GM10248 (cell line): ENCODE data around the gene KCNMA1.

Experiments used
- CTCF ChIA-PET: fragments of 300-600 bp; sonication (Branson Sonifier 250); formaldehyde crosslinking; extraction: SDS; loops from one replicate; lab custom pipeline; 2021; ENCODE audit warnings: antibody characterized with exemption; lab: Yijun Ruan, JAX
- POLR2A ChIA-PET: fragments of 350-650 bp; sonication (Branson Sonifier 250); formaldehyde crosslinking; extraction: SDS; loops from one replicate; lab custom pipeline; 2020; ENCODE audit warnings: antibody characterized with exemption; lab: Yijun Ruan, JAX
- DNase-seq: peaks from one replicate; pipeline ENCODE4 v3.0.0; 2012; ENCODE audit errors: extremely low spot score
- CTCF ChIP-seq: IDR thresholded peaks from 2 replicates; pipeline ENCODE4 v1.5.1; 2012; ENCODE audit warnings: mild to moderate bottlenecking, low read depth; ENCODE audit errors: extremely low read depth, missing control alignments, control extremely low read depth

KCNMA1 gene

GRCh38 chr10:77045085-77045484, 592.5 kb downstream of the KCNMA1 start:
- no peak for DNase-seq
- POLR2A ChIA-PET, result no interaction called here
- TF ChIP-seq CTCF, result no peak
- CTCF ChIA-PET, result interaction anchor here (1.1 kb wide), 1 partner anchor 9 kb away, joined by 3 read pairs; no protein-coding TSS in a partner anchor

GRCh38 chr10:77043420-77043763, 594.2 kb downstream of the KCNMA1 start:
- CTCF ChIA-PET, result no interaction called here
- DNase-seq, result no peak
- POLR2A ChIA-PET, result no interaction called here
- TF ChIP-seq CTCF, result no peak

GRCh38 chr10:77042706-77043419, 594.7 kb downstream of the KCNMA1 start:
- CTCF ChIA-PET, result interaction anchor here (1.4 kb wide), 1 partner anchor 11 kb away, joined by 3 read pairs; no protein-coding TSS in a partner anchor
- POLR2A ChIA-PET, result no interaction called here

GRCh38 chr10:77041636-77042258, 595.9 kb downstream of the KCNMA1 start:
- no peak for DNase-seq
- ChIA-PET CTCF (interaction anchor here (0.8 to 1.4 kb wide), 5 partner anchors 10 to 36 kb away, joined by 3 to 4 read pairs (median 3); no protein-coding TSS in a partner anchor), POLR2A (no interaction called here)
- TF ChIP-seq CTCF, result no peak

More at GRCh38 chr10:77042706-77043419, 594.7 kb downstream of the KCNMA1 start:
- no peak for DNase-seq
- TF ChIP-seq CTCF, result no peak

GRCh38 chr10:77038407-77038806, 599.2 kb downstream of the KCNMA1 start:
- ChIA-PET CTCF (interaction anchor here (1.2 to 2.7 kb wide), 4 partner anchors 10 to 31 kb away, joined by 3 to 13 read pairs (median 6); no protein-coding TSS in a partner anchor), POLR2A (no interaction called here)
- DNase-seq, result no peak
- TF ChIP-seq CTCF, result no peak

GRCh38 chr10:77037735-77038403, 599.7 kb downstream of the KCNMA1 start:
- POLR2A ChIA-PET, result no interaction called here
- CTCF ChIA-PET, result interaction anchor here (1.2 to 2.7 kb wide), 4 partner anchors 9 to 31 kb away, joined by 3 to 13 read pairs (median 6); no protein-coding TSS in a partner anchor
- no peak for TF ChIP-seq CTCF
- no peak for DNase-seq
